TTC549 (cell line): ENCODE results near the gene BFSP2.
"Not testable (repeated sequence)": the region's sequence is repeated elsewhere in the genome, so short reads cannot be mapped to it uniquely, and the experiment has no call there.

Experiments
- FAIRE-seq: peaks from 2 replicates; lab custom pipeline; 2012; peaks lifted over from hg19 to GRCh38; lab: Jason Lieb, UNC

BFSP2 gene

DNA sequence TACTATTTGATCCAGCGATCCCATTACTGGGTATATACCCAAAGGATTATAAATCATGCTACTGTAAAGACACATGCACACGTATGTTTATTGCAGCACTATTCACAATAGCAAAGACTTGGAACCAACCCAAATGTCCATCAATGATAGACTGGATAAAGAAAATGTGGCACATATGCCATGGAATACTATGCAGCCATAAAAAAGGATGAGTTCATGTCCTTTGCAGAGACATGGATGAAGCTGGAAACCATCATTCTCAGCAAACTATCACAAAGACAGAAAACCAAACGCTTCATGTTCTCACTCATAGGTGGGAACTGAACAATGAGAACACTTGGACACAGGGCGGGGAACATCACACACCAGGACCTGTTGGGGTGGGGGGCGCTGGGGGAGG, 82.6 kb downstream of the BFSP2 start:
- FAIRE-seq = not testable (repeated sequence)

DNA sequence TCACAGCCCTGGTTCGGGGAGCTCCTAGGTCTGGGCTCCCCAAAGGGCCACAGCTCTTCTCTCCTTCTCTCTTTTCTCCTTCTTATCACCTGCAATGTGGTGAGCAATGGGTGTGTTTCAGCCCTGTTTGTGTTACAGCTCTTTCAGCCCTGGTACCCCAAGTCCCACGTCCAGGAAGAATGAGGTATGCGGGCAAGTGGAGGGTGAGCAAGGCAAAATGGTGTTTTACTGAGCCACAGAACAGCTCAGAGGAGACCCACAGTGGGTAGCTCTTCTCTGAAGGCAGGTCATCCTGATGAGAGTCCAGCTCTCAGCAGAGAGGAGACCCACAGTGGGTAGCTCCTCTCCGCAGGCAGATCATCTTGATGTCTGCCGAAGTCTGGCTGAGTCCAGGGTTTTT, 86.8 kb downstream of the BFSP2 start:
- no peak for FAIRE-seq

- no peak for FAIRE-seq
These were observed 87.3 kb downstream of the BFSP2 start for GRCh38 chr3:133487204-133487603.

GRCh38 chr3:133487920-133488540, 88.2 kb downstream of the BFSP2 start:
- FAIRE-seq = no peak

DNA sequence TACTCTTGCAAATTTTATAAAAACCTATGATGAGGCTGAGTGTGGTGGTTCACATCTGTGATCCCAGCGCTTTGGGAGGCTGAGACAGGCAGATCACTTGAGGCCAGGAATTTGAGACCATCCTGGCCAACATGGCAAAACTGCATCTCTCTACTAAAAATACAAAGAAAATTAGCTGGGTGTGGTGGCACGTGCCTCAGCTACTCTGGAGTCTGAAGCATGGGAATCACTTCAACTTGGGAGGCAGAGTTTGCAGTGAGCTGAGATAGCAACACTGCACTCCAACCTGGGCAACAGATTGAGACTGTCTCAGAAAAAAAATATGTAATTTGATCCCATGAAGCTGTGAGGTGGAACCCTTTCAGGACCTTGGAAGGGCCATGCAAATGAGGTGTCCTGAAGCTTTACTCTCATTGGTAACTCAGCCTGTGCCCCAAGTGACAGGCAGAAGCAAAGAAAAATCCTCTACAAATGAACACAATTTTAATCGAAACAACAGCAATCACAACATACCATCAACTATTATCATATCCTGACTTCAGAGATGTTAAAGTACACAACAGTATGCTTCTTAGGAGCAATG, 89.0 kb downstream of the BFSP2 start:
- no peak for FAIRE-seq

DNA sequence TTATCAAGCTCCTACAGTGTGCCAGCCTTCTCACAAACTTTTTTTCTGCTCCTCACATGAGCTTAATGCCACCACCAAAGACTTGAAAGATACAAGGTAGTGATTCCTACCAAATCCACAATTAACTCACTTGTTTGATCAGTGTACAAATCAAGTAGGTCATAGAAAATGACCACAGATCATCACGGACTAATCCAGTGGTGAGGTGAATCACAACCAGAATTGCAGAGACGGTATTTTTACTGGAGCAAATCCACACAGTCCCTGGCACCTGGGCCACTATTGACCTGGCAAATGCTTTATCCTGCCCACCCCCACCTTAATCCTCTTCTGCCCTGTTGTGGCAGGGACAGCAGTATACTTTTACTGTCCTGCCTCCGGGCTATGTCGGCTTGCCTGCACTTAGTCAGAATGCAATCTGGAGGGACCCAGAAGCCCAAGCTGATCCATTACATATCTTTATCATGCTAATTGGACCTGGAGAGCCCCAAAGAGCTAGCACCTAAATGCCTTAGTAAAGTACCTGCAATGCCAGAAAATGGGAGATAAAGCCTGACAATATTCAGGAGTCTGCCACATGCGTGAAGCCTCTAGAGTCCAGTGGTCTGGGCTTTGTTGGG, 89.7 kb downstream of the BFSP2 start:
- FAIRE-seq = no peak

DNA sequence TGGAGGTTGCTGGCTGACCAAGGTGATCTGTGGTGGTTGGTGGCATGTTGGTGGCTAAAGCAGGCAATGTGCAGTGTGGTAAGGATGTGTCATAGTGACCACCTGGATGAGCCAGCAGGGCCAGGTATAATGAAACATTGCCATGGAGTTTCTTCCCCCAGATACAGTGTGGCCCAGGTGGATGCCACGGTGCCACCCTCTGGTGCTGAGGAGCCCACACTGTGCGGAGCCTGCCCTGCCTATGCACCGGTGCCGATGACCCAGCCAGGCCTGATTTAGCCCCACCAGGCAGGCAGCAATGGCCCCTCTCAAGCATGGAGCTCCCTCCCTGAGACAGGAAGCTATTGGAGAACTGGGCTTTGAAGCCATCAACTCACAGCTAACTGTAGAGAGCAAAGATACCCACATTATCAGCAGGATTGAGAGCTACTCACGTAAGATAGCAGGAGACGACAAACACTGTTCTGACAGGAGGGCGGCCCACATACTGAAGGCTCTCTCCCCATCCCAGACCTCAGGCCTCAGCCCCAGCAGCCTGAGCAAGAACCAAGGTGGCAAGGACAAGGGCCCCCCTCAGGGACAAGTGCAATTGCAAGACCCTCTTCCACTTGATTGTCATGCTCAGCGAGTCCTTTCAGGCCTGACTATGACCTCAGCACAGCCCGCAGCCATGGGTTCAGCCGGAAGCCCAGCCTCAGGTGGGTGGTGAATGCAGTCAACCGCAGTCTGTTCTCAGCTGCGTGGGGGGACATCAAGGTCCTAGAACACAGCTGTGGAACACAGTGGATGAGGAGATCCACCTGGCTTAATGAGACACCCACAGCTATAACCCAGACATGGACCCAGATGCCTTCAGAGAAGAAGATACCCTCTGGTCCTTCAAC, 90.9 kb downstream of the BFSP2 start:
- no peak for FAIRE-seq

DNA sequence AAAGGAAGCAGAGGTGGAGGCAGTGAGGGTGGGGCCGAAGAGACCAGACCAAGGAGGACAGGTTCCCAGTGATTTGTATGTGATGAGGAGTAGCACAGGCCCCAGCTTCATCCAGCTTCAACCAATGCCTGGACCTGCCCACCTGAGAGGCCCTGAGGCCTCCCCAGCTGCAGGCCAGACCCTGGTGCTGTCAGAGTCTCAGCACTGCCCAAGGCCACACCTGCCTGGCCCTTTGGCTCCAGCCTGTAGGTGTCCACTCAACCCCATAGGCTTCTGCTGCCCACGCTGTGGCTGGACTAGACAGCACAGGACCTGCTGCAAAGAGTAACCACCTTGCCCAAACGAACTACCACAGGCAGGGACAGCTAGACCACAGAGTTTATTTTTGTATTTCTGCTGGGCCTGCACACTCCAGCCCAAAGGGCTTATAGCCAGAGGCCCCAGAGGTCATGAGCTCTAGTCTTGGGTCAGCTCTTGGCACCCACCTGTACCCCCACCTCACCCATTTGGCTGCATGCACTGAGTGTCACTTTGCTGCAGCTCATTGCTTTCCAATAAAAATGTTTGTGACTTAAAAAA, 91.7 kb downstream of the BFSP2 start:
- no peak for FAIRE-seq

DNA sequence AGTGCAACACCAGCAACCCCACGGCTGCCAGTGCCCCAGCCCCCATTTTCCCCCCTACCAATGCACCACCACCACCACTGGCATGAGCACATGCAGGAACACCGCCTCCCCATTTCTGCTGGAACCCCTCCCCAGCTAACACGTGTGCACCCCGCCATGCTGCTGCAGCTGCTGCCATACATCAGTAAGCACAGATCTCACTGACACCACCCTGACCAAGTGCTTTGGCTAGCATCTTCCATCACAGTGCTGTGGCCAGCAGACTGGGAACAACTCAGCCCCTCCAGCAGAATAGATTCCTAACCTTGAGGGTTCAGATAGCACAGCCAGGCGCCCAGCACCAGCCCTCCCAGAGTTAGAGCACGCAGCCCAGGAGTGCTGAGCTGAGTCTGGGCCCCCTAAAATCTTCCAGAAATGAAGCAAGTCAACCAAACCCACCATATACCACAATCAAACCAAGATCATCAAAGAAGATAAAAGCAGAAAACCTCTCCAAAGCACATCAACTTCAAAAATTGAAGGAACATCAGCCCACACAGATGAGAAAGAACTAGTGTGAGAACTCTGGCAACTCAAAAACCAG, 92.4 kb downstream of the BFSP2 start:
- no peak for FAIRE-seq

DNA sequence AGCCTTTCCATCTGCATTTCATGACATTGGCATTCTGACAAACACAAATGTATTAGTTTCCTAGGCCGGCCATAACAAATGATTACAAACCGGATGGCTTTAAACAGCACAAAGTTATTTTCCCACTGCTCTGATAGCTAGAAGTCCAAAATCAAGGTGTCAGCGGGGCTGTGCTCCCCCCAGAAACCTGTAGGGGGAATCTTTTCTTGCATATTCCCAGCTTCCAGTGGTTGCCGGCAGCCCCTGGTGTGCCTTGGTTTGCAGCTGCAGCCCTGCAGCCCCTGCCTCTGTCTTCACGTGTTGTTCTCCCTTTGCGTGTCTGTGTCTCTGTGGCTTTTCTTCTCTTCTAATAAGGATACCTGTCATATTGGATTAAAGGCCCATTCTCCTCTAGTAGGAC, 94.6 kb downstream of the BFSP2 start:
- no peak for FAIRE-seq

DNA sequence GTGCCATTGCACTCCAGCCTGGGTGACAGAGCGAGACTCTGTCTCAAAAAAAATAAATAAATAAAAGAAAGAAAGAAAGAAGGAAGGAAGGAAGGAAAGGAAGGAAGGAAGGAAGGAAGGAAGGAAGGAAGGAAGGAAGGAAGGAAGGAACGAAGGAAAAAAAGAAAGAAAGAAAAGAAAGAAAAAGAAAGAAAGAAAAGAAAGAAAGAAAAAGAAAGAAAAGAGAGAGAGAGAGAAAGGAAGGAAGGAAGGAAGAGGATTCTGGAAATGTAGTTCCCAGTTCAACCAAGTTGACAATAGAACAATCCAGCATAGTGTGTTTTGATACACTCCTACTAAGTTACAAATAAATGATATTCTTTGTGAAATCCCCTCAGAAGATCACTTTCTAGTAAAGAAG, 102.7 kb downstream of the BFSP2 start:
- not testable (repeated sequence) for FAIRE-seq

DNA sequence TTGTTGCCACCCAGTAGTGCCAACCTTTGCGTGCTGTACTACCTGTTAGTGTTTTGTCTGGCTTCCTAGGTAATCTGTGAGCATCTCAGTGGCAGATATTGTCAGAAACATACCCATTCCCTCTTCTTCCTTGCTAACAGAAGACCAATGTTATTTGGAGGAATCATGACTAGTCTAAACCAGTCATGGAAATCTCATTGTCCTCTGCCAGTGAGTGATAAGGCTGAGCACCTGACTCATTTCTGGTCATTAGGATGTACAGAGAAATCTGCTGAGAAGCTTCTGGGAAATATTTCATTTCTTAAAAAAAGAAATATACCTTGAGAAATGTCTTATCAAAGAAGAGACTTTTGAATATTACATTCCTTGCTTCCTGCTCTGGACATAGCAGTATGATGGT, 103.6 kb downstream of the BFSP2 start:
- FAIRE-seq = no peak

GRCh38 chr3:133504736-133505135, 104.9 kb downstream of the BFSP2 start:
- FAIRE-seq = no peak

DNA sequence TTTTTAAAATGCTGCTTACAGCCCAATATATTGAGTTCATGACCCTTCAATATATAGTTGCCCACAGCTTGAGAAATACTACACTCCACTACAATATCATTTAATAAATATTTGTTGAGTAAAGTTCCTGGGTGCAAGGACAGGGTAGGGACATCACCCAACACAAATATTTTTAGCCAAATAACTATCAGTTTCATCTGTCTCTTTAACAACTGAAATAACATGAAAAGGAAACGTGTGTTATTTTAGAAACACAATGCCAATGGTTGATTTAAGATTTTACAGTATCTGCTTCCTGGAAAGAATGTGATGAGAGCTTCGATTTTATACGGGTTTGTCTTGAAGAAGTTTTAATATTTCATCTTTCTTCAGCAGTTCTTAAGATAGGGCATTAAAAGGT, 106.0 kb downstream of the BFSP2 start:
- FAIRE-seq = no peak

DNA sequence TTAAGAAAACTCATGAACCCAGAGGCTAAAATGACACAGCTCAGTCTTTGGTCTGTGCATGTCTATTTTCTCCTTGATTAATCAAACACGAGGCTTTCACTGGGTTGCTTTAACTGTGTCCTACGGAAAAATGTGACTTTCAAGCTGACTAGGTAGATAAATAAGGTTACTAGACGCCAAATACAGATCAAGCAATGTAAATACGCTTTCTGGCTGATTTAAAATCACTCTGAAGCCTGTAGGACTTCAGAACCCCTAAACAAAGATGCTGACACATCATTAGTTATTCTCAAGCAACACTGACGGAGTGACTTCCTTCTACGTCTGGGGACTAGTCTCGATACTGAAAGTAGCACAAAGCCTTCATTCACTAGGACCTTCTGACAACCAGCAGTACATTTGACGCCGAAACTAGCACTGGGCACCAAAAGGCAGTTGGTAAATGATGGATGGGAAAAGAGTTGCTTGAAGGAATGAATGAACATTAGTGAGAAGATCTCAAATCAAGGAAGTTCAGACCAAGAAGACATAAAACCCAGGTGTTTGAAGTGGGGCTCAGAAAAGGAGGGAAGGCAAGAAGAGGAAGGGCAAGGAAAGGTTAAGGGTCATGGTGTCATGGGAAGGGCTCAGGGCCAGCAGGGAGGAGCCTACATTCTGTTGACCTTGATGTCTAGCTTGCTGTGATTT, 106.5 kb downstream of the BFSP2 start:
- FAIRE-seq = no peak

DNA sequence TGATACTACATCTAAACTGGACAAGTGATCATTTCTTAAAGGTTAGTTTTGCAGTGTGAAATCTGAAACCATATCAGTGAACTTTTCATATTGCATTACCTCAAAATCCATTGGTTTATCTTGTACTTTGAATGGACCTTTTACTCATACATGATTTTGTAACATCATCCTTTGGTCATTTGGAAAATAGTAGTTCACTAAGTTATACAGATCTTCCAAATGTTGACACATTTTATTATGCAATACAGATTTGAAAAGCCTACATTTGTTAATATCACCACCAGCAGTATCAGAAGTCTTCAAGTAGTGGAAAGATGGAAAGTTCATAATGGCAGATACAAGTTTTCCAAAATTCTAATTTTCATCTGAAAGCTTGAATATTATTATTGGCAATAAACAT, 109.6 kb downstream of the BFSP2 start:
- FAIRE-seq = no peak

GRCh38 chr3:133512416-133513089, 112.7 kb downstream of the BFSP2 start:
- no peak for FAIRE-seq

DNA sequence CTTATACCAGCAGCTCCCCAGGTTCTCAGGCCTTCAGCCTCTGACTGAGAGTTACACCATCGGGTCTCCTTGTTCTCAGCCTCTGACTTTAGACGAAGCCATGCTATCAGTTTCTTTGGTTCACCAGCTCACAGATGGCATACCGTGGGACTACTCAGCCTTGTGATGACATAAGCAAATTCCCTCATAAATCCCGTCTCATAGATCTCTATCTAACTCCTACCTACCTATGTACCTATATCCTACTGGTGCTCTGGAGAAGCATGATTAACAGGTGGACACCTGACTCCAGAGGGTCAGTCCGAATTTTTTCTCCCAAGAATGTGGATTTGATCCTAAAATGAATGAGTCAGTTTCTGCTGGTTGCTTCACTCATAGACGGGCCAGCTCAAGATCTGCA, 114.6 kb downstream of the BFSP2 start:
- no peak for FAIRE-seq

DNA sequence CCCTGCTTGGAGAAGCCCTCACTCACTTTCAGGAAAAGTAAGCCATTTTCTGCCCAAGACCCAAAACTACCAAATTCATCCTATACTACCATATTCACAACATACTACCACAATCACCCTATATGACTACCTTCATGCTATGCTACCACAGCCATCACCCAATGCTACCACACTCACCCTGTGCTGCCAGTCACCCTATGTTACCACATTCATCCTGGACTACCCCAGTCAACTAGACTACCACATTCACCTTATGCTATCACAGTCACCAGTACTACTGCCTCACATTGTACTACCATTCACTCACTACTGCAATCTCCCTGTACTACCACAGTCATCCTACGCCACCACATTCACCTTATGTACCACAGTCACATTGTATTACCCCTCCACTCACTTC, 115.3 kb downstream of the BFSP2 start:
- no peak for FAIRE-seq

DNA sequence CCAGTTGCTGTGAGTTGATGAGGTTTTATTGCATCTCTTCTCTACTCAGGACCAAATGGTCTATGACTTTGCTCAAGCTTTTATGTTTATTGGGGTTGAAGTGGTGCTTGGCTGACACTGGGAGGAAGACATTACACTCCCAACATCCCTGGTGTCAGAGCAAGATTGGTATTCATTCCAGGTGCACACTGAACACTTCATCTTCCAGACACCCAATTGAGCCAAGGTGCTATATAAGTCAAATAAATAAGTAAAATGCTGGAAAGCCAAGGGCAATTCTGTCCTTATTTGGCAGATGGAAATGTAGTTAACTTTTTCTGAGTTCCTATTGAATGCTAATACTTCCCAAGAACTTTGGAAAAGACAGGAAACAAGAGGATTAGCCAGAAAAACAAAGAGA, 120.4 kb downstream of the BFSP2 start:
- no peak for FAIRE-seq

GRCh38 chr3:133520938-133521337, 121.1 kb downstream of the BFSP2 start:
- FAIRE-seq = not testable (repeated sequence)
